Hepatocyte (in vitro differentiated cells): Measurements from ENCODE around the gene CADPS2. TPM values are rescaled to one million over a fixed set of nuclear protein-coding genes. Genes with fewer than 3 reads are reported as not detected.

Experiments used
- DNase-seq: peaks from one replicate; pipeline ENCODE4 v3.0.0-alpha.2; 2016; ENCODE audit warnings: low spot score
- H2AFZ ChIP-seq: fragments of 200-600 bp; sonication (generic); 2 replicates; pipeline ENCODE4 v1.6.0; 2016; ENCODE audit warnings: antibody characterized with exemption, mild to moderate bottlenecking
- H3K27ac ChIP-seq: fragments of 200-600 bp; sonication (generic); 2 replicates; pipeline ENCODE4 v1.5.1; 2016; ENCODE audit warnings: mild to moderate bottlenecking
- H3K27me3 ChIP-seq: fragments of 200-600 bp; sonication (generic); 2 replicates; pipeline ENCODE4 v1.6.1; 2016
- H3K36me3 ChIP-seq: fragments of 200-600 bp; sonication (generic); replicated peaks from 2 replicates; pipeline ENCODE4 v1.5.1; 2016; ENCODE audit warnings: low read depth; ENCODE audit not compliant: insufficient read depth
- H3K4me1 ChIP-seq: fragments of 200-600 bp; sonication (generic); 2 replicates; pipeline ENCODE4 v1.5.1; 2016; ENCODE audit warnings: mild to moderate bottlenecking, moderate library complexity; ENCODE audit not compliant: insufficient read depth
- H3K4me2 ChIP-seq: fragments of 200-600 bp; sonication (generic); 2 replicates; pipeline ENCODE4 v1.6.0; 2016
- H3K4me3 ChIP-seq: fragments of 200-600 bp; sonication (generic); 2 replicates; pipeline ENCODE4 v1.5.1; 2016; ENCODE audit warnings: mild to moderate bottlenecking
- H3K79me2 ChIP-seq: fragments of 200-600 bp; sonication (generic); 2 replicates; pipeline ENCODE4 v1.6.0; 2017; ENCODE audit warnings: mild to moderate bottlenecking
- H3K9me2 ChIP-seq: fragments of 200-600 bp; sonication (generic); replicated peaks from 2 replicates; pipeline ENCODE4 v1.6.0; 2017; ENCODE audit warnings: mild to moderate bottlenecking; ENCODE audit not compliant: insufficient read depth
- H3K9me3 ChIP-seq: fragments of 200-600 bp; sonication (generic); 2 replicates; pipeline ENCODE4 v1.5.1; 2016; ENCODE audit warnings: low read depth, mild to moderate bottlenecking
- H4K20me1 ChIP-seq: fragments of 200-600 bp; sonication (generic); 2 replicates; pipeline ENCODE4 v1.6.0; 2016; ENCODE audit warnings: mild to moderate bottlenecking; ENCODE audit not compliant: insufficient read depth, poor library complexity, severe bottlenecking
- EZH2 ChIP-seq: fragments of 200-600 bp; sonication (generic); IDR thresholded peaks from 2 replicates; pipeline ENCODE4 v1.6.1; 2016; ENCODE audit warnings: antibody characterized with exemption, mild to moderate bottlenecking, borderline replicate concordance
- EZH2phosphoT487 ChIP-seq: fragments of 200-600 bp; sonication (generic); IDR thresholded peaks from one replicate; pipeline ENCODE4 v1.6.1; 2018; ENCODE audit warnings: antibody characterized with exemption, mild to moderate bottlenecking, low read depth, moderate library complexity; ENCODE audit not compliant: unreplicated experiment, severe bottlenecking
- WGBS: methylation state at CpG from one replicate; pipeline ENCODE4 v1.1.6; 2016; ENCODE audit warnings: low lambda C conversion rate; ENCODE audit errors: missing lambda C conversion rate; 5-methylcytosine and 5-hydroxymethylcytosine counted together
- polyA plus RNA-seq: library from polyadenylated mRNA; unstranded; fragments of >200 nt; fragmentation: Nextera tagmentation; extraction: Ambion mirVana; gene quantifications from 2 replicates; pipeline ENCODE4 v1.2.1, GENCODE V29; 2016
- total RNA-seq: library from RNA; depleted of rRNA; stranded (reverse); fragments of >200 nt; gene quantifications from 2 replicates; pipeline ENCODE4 v1.2.3, GENCODE V29; 2014
- TF ChIP-seq, protein P1 (sequence below): fragments of 200-600 bp; sonication (generic); IDR thresholded peaks from 2 replicates; pipeline ENCODE4 v1.5.1; 2016; ENCODE audit warnings: antibody characterized with exemption, mild to moderate bottlenecking; ENCODE audit not compliant: poor library complexity

CADPS2 gene
- total and polyA plus RNA-seq, 2 experiments from 2014 or later = 15.7 to 37.4 TPM

GRCh38 chr7:122438006-122438405 is 448.3 kb downstream of the CADPS2 start:
- Histone ChIP-seq H3K9me3 (no peaks in the 10 kb centered on the region), H2AFZ (no peak overlapping the region), H3K4me2 (no peak overlapping the region), H3K27ac (no peak overlapping the region), H3K4me1 (no peaks in the 10 kb centered on the region), H3K9me2 (no peaks in the 10 kb centered on the region), H3K79me2 (no peaks in the 10 kb centered on the region), H4K20me1 (no peaks in the 10 kb centered on the region), H3K27me3 (no peaks in the 10 kb centered on the region), H3K36me3 (no peaks in the 10 kb centered on the region), H3K4me3 (no peak overlapping the region)
- WGBS = 57% methylated on average over 3 of the region's 3 CpGs
- DNase-seq = no peak
- TF ChIP-seq, protein P1, sequence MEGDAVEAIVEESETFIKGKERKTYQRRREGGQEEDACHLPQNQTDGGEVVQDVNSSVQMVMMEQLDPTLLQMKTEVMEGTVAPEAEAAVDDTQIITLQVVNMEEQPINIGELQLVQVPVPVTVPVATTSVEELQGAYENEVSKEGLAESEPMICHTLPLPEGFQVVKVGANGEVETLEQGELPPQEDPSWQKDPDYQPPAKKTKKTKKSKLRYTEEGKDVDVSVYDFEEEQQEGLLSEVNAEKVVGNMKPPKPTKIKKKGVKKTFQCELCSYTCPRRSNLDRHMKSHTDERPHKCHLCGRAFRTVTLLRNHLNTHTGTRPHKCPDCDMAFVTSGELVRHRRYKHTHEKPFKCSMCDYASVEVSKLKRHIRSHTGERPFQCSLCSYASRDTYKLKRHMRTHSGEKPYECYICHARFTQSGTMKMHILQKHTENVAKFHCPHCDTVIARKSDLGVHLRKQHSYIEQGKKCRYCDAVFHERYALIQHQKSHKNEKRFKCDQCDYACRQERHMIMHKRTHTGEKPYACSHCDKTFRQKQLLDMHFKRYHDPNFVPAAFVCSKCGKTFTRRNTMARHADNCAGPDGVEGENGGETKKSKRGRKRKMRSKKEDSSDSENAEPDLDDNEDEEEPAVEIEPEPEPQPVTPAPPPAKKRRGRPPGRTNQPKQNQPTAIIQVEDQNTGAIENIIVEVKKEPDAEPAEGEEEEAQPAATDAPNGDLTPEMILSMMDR = no peak
- TF ChIP-seq EZH2phosphoT487 (no peak), EZH2 (no peak)

GRCh38 chr7:122433765-122434164 is 452.5 kb downstream of the CADPS2 start:
- H3K4me3 ChIP-seq = no peak overlapping the region
- no peaks in the 10 kb centered on the region for H3K27me3 ChIP-seq
- H3K27ac ChIP-seq = no peak overlapping the region
- TF ChIP-seq EZH2phosphoT487 = no peak
- TF ChIP-seq EZH2 = no peak
- TF ChIP-seq, protein P1 = no peak
- no peaks in the 10 kb centered on the region for H3K36me3 ChIP-seq
- H3K9me3 ChIP-seq = no peaks in the 10 kb centered on the region
- no peak for DNase-seq
- H3K4me1 ChIP-seq = no peaks in the 10 kb centered on the region
- WGBS = 75% methylated on average over 2 of the region's 2 CpGs
- H2AFZ ChIP-seq = no peak overlapping the region
- no peaks in the 10 kb centered on the region for H3K79me2 ChIP-seq
- no peaks in the 10 kb centered on the region for H4K20me1 ChIP-seq
- no peak overlapping the region for H3K4me2 ChIP-seq
- no peaks in the 10 kb centered on the region for H3K9me2 ChIP-seq

DNA sequence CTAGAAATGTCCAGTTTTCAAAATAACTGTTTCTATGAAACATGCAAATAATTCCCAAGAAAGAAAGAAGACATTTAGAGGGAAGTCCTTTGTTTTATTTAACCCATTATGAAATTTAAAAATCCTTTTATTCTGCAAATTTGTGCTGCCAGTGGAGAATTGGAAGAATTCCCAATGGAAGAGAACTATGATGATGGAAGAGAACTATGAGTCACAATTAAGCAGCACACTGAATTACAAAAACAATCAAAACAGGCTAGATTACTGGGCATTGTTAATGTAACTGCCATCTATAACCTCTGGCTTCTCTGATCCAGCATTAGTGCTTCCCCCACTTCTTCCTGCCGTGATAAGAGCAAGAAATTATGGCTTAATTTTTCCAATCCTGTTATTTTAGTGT is 455.6 kb downstream of the CADPS2 start:
- Histone ChIP-seq H3K27ac (no peak overlapping the region), H3K4me2 (no peak overlapping the region), H2AFZ (no peak overlapping the region), H3K36me3 (no peaks in the 10 kb centered on the region), H4K20me1 (no peaks in the 10 kb centered on the region), H3K9me2 (no peaks in the 10 kb centered on the region), H3K4me3 (no peak overlapping the region), H3K4me1 (no peaks in the 10 kb centered on the region), H3K27me3 (no peaks in the 10 kb centered on the region), H3K79me2 (no peaks in the 10 kb centered on the region), H3K9me3 (no peaks in the 10 kb centered on the region)
- DNase-seq = no peak
- WGBS = 72% methylated on average over 1 of the region's 1 CpG
- no peak for TF ChIP-seq EZH2phosphoT487
- no peak for TF ChIP-seq EZH2
- TF ChIP-seq, protein P1 = no peak

DNA sequence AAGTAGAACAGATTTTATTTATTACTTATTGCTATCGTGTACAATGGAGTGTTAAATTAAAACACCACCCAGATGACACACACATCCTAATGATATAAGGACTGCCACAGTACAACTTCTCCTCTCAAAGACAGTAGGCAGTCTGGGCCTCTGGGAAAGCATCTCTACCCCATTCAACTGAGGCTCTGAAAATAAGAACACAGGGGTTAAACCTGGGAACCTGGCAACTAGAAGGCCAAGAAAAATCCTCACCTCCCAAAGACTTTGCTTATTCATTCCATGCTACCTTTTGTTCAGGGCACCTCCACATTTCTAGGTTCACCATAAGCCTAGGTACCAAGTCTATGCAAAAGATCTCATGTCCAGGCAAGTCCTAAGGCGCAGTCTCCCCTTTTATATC is 456.3 kb downstream of the CADPS2 start:
- no peak for TF ChIP-seq EZH2
- TF ChIP-seq, protein P1 = no peak
- no peak for TF ChIP-seq EZH2phosphoT487
- Histone ChIP-seq H2AFZ (no peak overlapping the region), H3K4me2 (no peak overlapping the region), H3K27me3 (no peaks in the 10 kb centered on the region), H3K4me3 (no peak overlapping the region), H3K27ac (no peak overlapping the region), H3K9me3 (no peaks in the 10 kb centered on the region), H3K36me3 (no peaks in the 10 kb centered on the region), H3K79me2 (no peaks in the 10 kb centered on the region), H3K4me1 (no peaks in the 10 kb centered on the region), H3K9me2 (no peaks in the 10 kb centered on the region), H4K20me1 (no peaks in the 10 kb centered on the region)
- WGBS = 90% methylated on average over 2 of the region's 2 CpGs
- no peak for DNase-seq
